ENCODE data around the gene SPDEF. TPM values are rescaled to one million over a fixed set of nuclear protein-coding genes. Genes with fewer than 3 reads are reported as not detected.

Gene SPDEF
- total and polyA plus RNA-seq, 2 experiments from 2014 or later = 0.69 TPM; not detected in 1

DNA sequence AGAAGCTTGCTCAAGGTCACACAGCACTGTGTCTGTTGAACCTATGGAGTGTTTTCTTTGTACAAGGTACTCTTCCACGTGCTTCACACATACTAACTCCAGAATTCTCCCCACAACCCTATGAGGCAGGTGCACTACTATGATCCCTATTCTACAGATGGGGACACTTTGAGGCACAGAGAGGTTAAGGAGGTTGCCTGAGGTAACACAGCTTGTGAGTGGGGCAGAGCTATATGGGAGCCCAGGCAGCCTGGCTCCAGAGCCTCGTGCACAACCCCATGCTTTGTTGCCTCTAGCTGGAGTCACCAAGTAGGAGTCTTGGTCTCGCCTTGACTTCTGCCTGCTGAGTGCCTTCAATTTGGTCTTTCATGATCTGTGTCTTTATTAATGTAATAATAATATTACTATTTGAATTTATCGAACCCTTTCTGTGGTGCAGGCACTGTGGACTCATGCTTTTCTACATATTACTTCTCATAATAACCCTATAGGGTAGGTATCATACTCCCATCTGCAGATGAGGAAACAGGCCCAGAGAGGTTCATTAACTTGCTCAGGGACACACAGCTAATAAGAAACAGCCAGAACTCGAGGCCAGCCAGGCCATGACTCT, 13.3 kb upstream of the SPDEF start:
- Mint-ChIP-seq H3K9me3 (no peaks in the 10 kb centered on the region; the same call in 1 of the 3 replicates), H3K27ac (no peak overlapping the region), H3K4me3 (no peak overlapping the region), H3K27me3 (ENCODE audit: insufficient read depth, low read depth, poor library complexity) (peaks cover 16% of the 10 kb centered on the region), H3K36me3 (ENCODE audit: low read depth) (no peaks in the 10 kb centered on the region), H3K4me1 (peaks cover 21% of the 10 kb centered on the region)
- no peak overlapping the region for H2AFZ ChIP-seq
- no peaks in the 10 kb centered on the region for H3K27me3 ChIP-seq (ENCODE audit: insufficient read depth)
- no peaks in the 10 kb centered on the region for H3K9me2 ChIP-seq (ENCODE audit: insufficient read depth)
- H3K4me3 ChIP-seq = no peak overlapping the region
- no peaks in the 10 kb centered on the region for H3K36me3 ChIP-seq (ENCODE audit: insufficient read depth)
- no peaks in the 10 kb centered on the region for H3F3A ChIP-seq (replicated peaks; ENCODE audit: low read depth)
- ATAC-seq (no peak), DNase-seq (ENCODE audit: low spot score) (no peak)
- H3K79me2 ChIP-seq (replicated peaks; ENCODE audit: insufficient read depth) = no peaks in the 10 kb centered on the region
- no peak for TF ChIP-seq ZNF331 (CRISPR knock-in tag; IDR thresholded peaks at IDR 0.05; ENCODE audit: low read depth)
- no peak for TF ChIP-seq ZNF114 (CRISPR knock-in tag; IDR thresholded peaks at IDR 0.05)
- no peak for TF ChIP-seq STAT1 (IDR thresholded peaks at IDR 0.05; ENCODE audit: unreplicated experiment)
- TF ChIP-seq NANOG (IDR thresholded peaks at IDR 0.05; ENCODE audit: borderline replicate concordance) = no peak
- TF ChIP-seq, protein P1, sequence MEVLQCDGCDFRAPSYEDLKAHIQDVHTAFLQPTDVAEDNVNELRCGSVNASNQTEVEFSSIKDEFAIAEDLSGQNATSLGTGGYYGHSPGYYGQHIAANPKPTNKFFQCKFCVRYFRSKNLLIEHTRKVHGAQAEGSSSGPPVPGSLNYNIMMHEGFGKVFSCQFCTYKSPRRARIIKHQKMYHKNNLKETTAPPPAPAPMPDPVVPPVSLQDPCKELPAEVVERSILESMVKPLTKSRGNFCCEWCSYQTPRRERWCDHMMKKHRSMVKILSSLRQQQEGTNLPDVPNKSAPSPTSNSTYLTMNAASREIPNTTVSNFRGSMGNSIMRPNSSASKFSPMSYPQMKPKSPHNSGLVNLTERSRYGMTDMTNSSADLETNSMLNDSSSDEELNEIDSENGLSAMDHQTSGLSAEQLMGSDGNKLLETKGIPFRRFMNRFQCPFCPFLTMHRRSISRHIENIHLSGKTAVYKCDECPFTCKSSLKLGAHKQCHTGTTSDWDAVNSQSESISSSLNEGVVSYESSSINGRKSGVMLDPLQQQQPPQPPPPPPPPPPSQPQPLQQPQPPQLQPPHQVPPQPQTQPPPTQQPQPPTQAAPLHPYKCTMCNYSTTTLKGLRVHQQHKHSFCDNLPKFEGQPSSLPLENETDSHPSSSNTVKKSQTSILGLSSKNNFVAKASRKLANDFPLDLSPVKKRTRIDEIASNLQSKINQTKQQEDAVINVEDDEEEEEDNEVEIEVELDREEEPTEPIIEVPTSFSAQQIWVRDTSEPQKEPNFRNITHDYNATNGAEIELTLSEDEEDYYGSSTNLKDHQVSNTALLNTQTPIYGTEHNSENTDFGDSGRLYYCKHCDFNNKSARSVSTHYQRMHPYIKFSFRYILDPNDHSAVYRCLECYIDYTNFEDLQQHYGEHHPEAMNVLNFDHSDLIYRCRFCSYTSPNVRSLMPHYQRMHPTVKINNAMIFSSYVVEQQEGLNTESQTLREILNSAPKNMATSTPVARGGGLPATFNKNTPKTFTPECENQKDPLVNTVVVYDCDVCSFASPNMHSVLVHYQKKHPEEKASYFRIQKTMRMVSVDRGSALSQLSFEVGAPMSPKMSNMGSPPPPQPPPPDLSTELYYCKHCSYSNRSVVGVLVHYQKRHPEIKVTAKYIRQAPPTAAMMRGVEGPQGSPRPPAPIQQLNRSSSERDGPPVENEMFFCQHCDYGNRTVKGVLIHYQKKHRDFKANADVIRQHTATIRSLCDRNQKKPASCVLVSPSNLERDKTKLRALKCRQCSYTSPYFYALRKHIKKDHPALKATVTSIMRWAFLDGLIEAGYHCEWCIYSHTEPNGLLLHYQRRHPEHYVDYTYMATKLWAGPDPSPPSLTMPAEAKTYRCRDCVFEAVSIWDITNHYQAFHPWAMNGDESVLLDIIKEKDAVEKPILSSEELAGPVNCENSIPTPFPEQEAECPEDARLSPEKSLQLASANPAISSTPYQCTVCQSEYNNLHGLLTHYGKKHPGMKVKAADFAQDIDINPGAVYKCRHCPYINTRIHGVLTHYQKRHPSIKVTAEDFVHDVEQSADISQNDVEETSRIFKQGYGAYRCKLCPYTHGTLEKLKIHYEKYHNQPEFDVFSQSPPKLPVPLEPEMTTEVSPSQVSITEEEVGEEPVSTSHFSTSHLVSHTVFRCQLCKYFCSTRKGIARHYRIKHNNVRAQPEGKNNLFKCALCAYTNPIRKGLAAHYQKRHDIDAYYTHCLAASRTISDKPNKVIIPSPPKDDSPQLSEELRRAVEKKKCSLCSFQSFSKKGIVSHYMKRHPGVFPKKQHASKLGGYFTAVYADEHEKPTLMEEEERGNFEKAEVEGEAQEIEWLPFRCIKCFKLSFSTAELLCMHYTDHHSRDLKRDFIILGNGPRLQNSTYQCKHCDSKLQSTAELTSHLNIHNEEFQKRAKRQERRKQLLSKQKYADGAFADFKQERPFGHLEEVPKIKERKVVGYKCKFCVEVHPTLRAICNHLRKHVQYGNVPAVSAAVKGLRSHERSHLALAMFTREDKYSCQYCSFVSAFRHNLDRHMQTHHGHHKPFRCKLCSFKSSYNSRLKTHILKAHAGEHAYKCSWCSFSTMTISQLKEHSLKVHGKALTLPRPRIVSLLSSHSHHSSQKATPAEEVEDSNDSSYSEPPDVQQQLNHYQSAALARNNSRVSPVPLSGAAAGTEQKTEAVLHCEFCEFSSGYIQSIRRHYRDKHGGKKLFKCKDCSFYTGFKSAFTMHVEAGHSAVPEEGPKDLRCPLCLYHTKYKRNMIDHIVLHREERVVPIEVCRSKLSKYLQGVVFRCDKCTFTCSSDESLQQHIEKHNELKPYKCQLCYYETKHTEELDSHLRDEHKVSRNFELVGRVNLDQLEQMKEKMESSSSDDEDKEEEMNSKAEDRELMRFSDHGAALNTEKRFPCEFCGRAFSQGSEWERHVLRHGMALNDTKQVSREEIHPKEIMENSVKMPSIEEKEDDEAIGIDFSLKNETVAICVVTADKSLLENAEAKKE (CRISPR knock-in tag; IDR thresholded peaks at IDR 0.05) = no peak
- TF ChIP-seq, protein P2, sequence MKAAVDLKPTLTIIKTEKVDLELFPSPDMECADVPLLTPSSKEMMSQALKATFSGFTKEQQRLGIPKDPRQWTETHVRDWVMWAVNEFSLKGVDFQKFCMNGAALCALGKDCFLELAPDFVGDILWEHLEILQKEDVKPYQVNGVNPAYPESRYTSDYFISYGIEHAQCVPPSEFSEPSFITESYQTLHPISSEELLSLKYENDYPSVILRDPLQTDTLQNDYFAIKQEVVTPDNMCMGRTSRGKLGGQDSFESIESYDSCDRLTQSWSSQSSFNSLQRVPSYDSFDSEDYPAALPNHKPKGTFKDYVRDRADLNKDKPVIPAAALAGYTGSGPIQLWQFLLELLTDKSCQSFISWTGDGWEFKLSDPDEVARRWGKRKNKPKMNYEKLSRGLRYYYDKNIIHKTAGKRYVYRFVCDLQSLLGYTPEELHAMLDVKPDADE (IDR thresholded peaks at IDR 0.05) = no peak
- no peak for TF ChIP-seq JUNB (IDR thresholded peaks at IDR 0.05; ENCODE audit: unreplicated experiment)
- no peaks in the 10 kb centered on the region for H3K4me1 ChIP-seq (ENCODE audit: insufficient read depth)
- H4K20me1 ChIP-seq (replicated peaks; ENCODE audit: insufficient read depth) = 0 out of 2 replicates have a peak, but pooled peaks cover 3% of the 10 kb centered on the region
- H3K4me2 ChIP-seq = no peak overlapping the region
- H3K27ac ChIP-seq (ENCODE audit: low read depth) = no peak overlapping the region
